Measurements from ENCODE around the gene HIF1AN.

- TF ChIP-seq CTCF (IDR thresholded peaks at IDR 0.05) (no peak), POLR2A (IDR thresholded peaks at IDR 0.05) (no peak)
Measured at GRCh38 chr10:100575585-100576281, 40.0 kb downstream of the HIF1AN start.

Data from Peyer's patch (tissue), 4 donors.